ENCODE results near the gene RBP5.

The RBP5 gene

GRCh38 chr12:7128681-7129286, at the start of gene RBP5:
Gene RBP5, minus strand, starts transcription at chr12:7128889. Its CDS starts 114 bp downstream, at chr12:7128775.
- no peak for DNase-seq (ENCODE audit: low spot score)

GRCh38 chr12:7178481-7178880, 49.8 kb upstream of the RBP5 start:
- no peak for DNase-seq (ENCODE audit: low spot score)

- no peak for DNase-seq (ENCODE audit: low spot score)
Observed at GRCh38 chr12:7176595-7176994, 47.9 kb upstream of the RBP5 start.

- DNase-seq (ENCODE audit: low spot score): no peak
Observed at GRCh38 chr12:7175493-7175892, 46.8 kb upstream of the RBP5 start.

- DNase-seq (ENCODE audit: low spot score): no peak
Observed at GRCh38 chr12:7171854-7172253, 43.2 kb upstream of the RBP5 start.

GRCh38 chr12:7169951-7170350, 41.3 kb upstream of the RBP5 start:
- no peak for DNase-seq (ENCODE audit: low spot score)

- DNase-seq (ENCODE audit: low spot score): peak; percentile 5
Observed at GRCh38 chr12:7162691-7163114, 34.0 kb upstream of the RBP5 start.

GRCh38 chr12:7161811-7162210, 33.1 kb upstream of the RBP5 start:
- DNase-seq (ENCODE audit: low spot score): no peak

- DNase-seq (ENCODE audit: low spot score): no peak
Observed at GRCh38 chr12:7161327-7161726, 32.6 kb upstream of the RBP5 start.

- DNase-seq (ENCODE audit: low spot score): no peak
Observed at GRCh38 chr12:7160183-7160582, 31.5 kb upstream of the RBP5 start.

- no peak for DNase-seq (ENCODE audit: low spot score)
Observed at GRCh38 chr12:7158781-7159609, 30.3 kb upstream of the RBP5 start.

- DNase-seq (ENCODE audit: low spot score): no peak
Observed at GRCh38 chr12:7157391-7157790, 28.7 kb upstream of the RBP5 start.

- DNase-seq (ENCODE audit: low spot score): no peak
Observed at GRCh38 chr12:7156259-7157197, 27.8 kb upstream of the RBP5 start.

GRCh38 chr12:7155471-7156034, 26.9 kb upstream of the RBP5 start:
- no peak for DNase-seq (ENCODE audit: low spot score)

GRCh38 chr12:7154901-7155470, 26.3 kb upstream of the RBP5 start:
- no peak for DNase-seq (ENCODE audit: low spot score)

- DNase-seq (ENCODE audit: low spot score): no peak
Observed at GRCh38 chr12:7154042-7154441, 25.4 kb upstream of the RBP5 start.

GRCh38 chr12:7152818-7153217, 24.1 kb upstream of the RBP5 start:
- DNase-seq (ENCODE audit: low spot score): no peak

GRCh38 chr12:7151532-7151931, 22.8 kb upstream of the RBP5 start:
- DNase-seq (ENCODE audit: low spot score): no peak

- DNase-seq (ENCODE audit: low spot score): no peak
Observed at GRCh38 chr12:7150841-7151240, 22.2 kb upstream of the RBP5 start.

- DNase-seq (ENCODE audit: low spot score): no peak
Observed at GRCh38 chr12:7150356-7150755, 21.7 kb upstream of the RBP5 start.

- DNase-seq (ENCODE audit: low spot score): no peak
Observed at GRCh38 chr12:7146906-7147305, 18.2 kb upstream of the RBP5 start.

GRCh38 chr12:7146228-7146627, 17.5 kb upstream of the RBP5 start:
- DNase-seq (ENCODE audit: low spot score): no peak
